EH (cell line): ENCODE measurements around the gene VEGFA.

Experiments
- DNase-seq: peaks from one replicate; pipeline ENCODE4 v3.0.0-alpha.2; 2015; ENCODE audit warnings: low read depth

VEGFA gene

GRCh38 chr6:43769526-43770371 lies at the start of gene VEGFA:
VEGFA (plus strand) TSS chr6:43770211.
- peak; percentile 92 for DNase-seq

GRCh38 chr6:43720999-43721398 lies 49.0 kb upstream of the VEGFA start:
- no peak for DNase-seq

GRCh38 chr6:43722920-43723545 lies 47.0 kb upstream of the VEGFA start:
- DNase-seq = no peak

- DNase-seq = peak; percentile 64
Measured at GRCh38 chr6:43723737-43724295, 46.2 kb upstream of the VEGFA start.

GRCh38 chr6:43724354-43724753 lies 45.7 kb upstream of the VEGFA start:
- DNase-seq = no peak

- peak; percentile 88 for DNase-seq
Measured at GRCh38 chr6:43724914-43725642, 44.9 kb upstream of the VEGFA start.

GRCh38 chr6:43725643-43726580 lies 44.1 kb upstream of the VEGFA start:
- DNase-seq = no peak

- DNase-seq = no peak
Measured at GRCh38 chr6:43727634-43728033, 42.4 kb upstream of the VEGFA start.

GRCh38 chr6:43728586-43728985 lies 41.4 kb upstream of the VEGFA start:
- DNase-seq = no peak

- DNase-seq = no peak
Measured at GRCh38 chr6:43729537-43729936, 40.5 kb upstream of the VEGFA start.

- no peak for DNase-seq
Measured at GRCh38 chr6:43730634-43731033, 39.4 kb upstream of the VEGFA start.

- DNase-seq = no peak
Measured at GRCh38 chr6:43733471-43734293, 36.3 kb upstream of the VEGFA start.

GRCh38 chr6:43734294-43734665 lies 35.7 kb upstream of the VEGFA start:
- no peak for DNase-seq

GRCh38 chr6:43735642-43736199 lies 34.3 kb upstream of the VEGFA start:
- no peak for DNase-seq

- DNase-seq = no peak
Measured at GRCh38 chr6:43736211-43736786, 33.7 kb upstream of the VEGFA start.

GRCh38 chr6:43736844-43737243 lies 33.2 kb upstream of the VEGFA start:
- no peak for DNase-seq

GRCh38 chr6:43737272-43738081 lies 32.5 kb upstream of the VEGFA start:
- DNase-seq = no peak

- DNase-seq = no peak
Measured at GRCh38 chr6:43738267-43738676, 31.7 kb upstream of the VEGFA start.
